ENCODE measurements around the gene PLD6. TPM values are rescaled to one million over a fixed set of nuclear protein-coding genes. Genes with fewer than 3 reads are reported as not detected.
A peak's percentile ranks its signal among the peaks of the same experiment; 100 is the strongest.

PLD6 gene
- total and polyA plus RNA-seq, 10 donors, result 1.4 to 5.6 (median 3.5) TPM

DNA sequence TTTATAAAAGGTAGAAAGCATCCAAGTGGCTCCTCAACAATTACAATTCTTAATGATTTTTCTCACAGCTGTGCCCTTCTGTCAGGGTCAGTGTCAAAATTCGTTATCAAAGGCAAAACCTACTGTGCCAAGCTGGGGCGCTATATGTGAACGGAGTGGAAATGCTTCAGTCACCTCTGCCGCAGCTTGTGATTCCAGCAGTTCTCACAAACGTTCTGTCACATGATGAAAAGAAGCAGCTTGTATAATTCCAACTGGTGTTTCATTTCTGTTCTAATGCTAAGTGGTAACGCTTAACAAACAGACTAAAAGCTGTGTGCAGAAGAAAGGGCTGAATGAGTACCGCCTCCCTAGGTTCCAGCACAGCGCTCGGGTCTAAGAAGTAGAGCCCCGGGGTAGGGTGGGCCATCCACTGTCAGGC lies 14.2 kb downstream of the PLD6 start:
- no peak for DNase-seq
- H3K4me1 ChIP-seq, result peaks cover 15 to 55% (median 29%) of the 10 kb centered on the region in 6 donors
- 48 to 68% (median 61%) methylated on average over 9 to 10 of the region's 10 CpGs for WGBS, 5 donors
- intact Hi-C loops (cut with DNase I; ENCODE audit: low total_unique reads), result no loop called here
- TF ChIP-seq CTCF (IDR thresholded peaks at IDR 0.05 in 8 of 11, conservative IDR thresholded peaks at IDR 0.05 in 3 of 11) (no peak), POLR2AphosphoS5 (IDR thresholded peaks at IDR 0.05) (no peak), POLR2A (IDR thresholded peaks at IDR 0.05) (no peak)
- H3K4me3 ChIP-seq, result no peak overlapping the region
- peak overlapping the region; percentile 20 to 75 (median 62) for H3K27ac ChIP-seq
- H3K9me3 ChIP-seq, result no peaks in the 10 kb centered on the region
- peaks cover 0 to 31% (median 12%) of the 10 kb centered on the region in 6 donors for H3K36me3 ChIP-seq
- H3K27me3 ChIP-seq (replicated peaks in 1 of 7), result no peaks in the 10 kb centered on the region

GRCh38 chr17:17191346-17191792 lies 14.8 kb downstream of the PLD6 start:
- WGBS, 5 donors, result 65 to 78% (median 70%) methylated on average over 10 to 11 of the region's 11 CpGs
- Histone ChIP-seq H3K4me1 (peaks cover 15 to 61% (median 32%) of the 10 kb centered on the region in 6 donors), H3K27ac (peak overlapping the region; percentile 20 to 75 (median 62)), H3K4me3 (no peak overlapping the region), H3K27me3 (replicated peaks in 1 of 7) (no peaks in the 10 kb centered on the region), H3K36me3 (peaks cover 0 to 38% (median 18%) of the 10 kb centered on the region in 6 donors), H3K9me3 (no peaks in the 10 kb centered on the region)
- intact Hi-C loops (cut with DNase I; ENCODE audit: low total_unique reads), result no loop called here
- TF ChIP-seq CTCF (IDR thresholded peaks at IDR 0.05 in 8 of 11, conservative IDR thresholded peaks at IDR 0.05 in 3 of 11) (no peak), POLR2AphosphoS5 (IDR thresholded peaks at IDR 0.05) (peak; percentile 44 to 78 (median 74))
- DNase-seq, result no peak

- intact Hi-C loops (cut with DNase I; ENCODE audit: low total_unique reads), result no loop called here
- Histone ChIP-seq H3K4me1 (peaks cover 16 to 73% (median 43%) of the 10 kb centered on the region in 6 donors), H3K36me3 (peaks cover 0 to 47% (median 19%) of the 10 kb centered on the region in 6 donors), H3K27ac (peak overlapping the region in 5 of 8 donors; percentile 2 to 75 (median 62)), H3K4me3 (no peak overlapping the region), H3K27me3 (replicated peaks in 1 of 7) (no peaks in the 10 kb centered on the region), H3K9me3 (no peaks in the 10 kb centered on the region)
- no peak for DNase-seq
- no peak for TF ChIP-seq POLR2A (IDR thresholded peaks at IDR 0.05)
- TF ChIP-seq CTCF (IDR thresholded peaks at IDR 0.05 in 8 of 11, conservative IDR thresholded peaks at IDR 0.05 in 3 of 11), result no peak
- TF ChIP-seq POLR2AphosphoS5 (IDR thresholded peaks at IDR 0.05), result no peak
- 71 to 92% (median 79%) methylated on average over 7 of the region's 7 CpGs for WGBS, 5 donors
These were observed 15.9 kb downstream of the PLD6 start for GRCh38 chr17:17190188-17190587.

DNA sequence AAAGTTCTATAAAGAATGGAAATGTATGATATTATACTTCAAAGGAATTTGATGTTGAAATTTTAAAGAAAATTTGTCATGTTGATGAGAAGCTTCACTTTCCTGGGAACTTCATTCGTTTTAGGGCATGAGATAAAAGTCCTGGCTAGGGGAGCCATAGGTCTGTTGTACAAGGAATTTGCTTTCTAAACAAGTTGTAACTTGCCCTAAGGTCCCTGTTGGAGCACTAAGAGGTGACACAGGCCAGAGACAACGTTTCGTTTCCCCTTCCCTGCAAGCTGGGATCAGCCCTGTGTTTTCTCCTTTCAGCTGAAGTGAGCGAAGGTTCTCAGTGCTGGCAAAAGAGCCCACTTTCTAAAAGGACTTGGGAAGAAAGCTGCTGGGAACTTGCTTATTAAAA lies 16.6 kb downstream of the PLD6 start:
- no peaks in the 10 kb centered on the region for H3K27me3 ChIP-seq (replicated peaks in 1 of 7)
- TF ChIP-seq POLR2AphosphoS5 (IDR thresholded peaks at IDR 0.05) (no peak), CTCF (IDR thresholded peaks at IDR 0.05 in 8 of 11, conservative IDR thresholded peaks at IDR 0.05 in 3 of 11) (no peak), POLR2A (IDR thresholded peaks at IDR 0.05) (no peak)
- no peak for DNase-seq
- H3K36me3 ChIP-seq, result peaks cover 0 to 53% (median 20%) of the 10 kb centered on the region in 6 donors
- H3K4me1 ChIP-seq, result peaks cover 21 to 79% (median 49%) of the 10 kb centered on the region in 6 donors
- H3K4me3 ChIP-seq, result no peak overlapping the region
- WGBS, 5 donors, result 58 to 85% (median 74%) methylated on average over 4 of the region's 4 CpGs
- no peaks in the 10 kb centered on the region for H3K9me3 ChIP-seq
- peak overlapping the region in 5 of 8 donors; percentile 2 to 75 (median 62) for H3K27ac ChIP-seq
- intact Hi-C loops (cut with DNase I; ENCODE audit: low total_unique reads), result no loop called here

All from spleen (tissue), 11 donors.